Heart right ventricle (tissue), 16 donors: ENCODE data around the gene NXPH3. TPM values are rescaled to one million over a fixed set of nuclear protein-coding genes. Genes with fewer than 3 reads are reported as not detected.
A peak's percentile ranks its signal among the peaks of the same experiment; 100 is the strongest.

Experiments
- ATAC-seq, 8 donors: fragments of 200-7000 bp; cut with Tn5 transposase; one replicate each; pipeline ENCODE4 v1.9.1; 2020; ENCODE audit warnings: mild to moderate bottlenecking in 8 of 8, moderate library complexity in 8 of 8, moderate number of reproducible peaks in 1 of 8
- DNase-seq, 2 donors: peaks; one replicate each; pipeline ENCODE4 v3.0.0-alpha.2; 2020
- H3K27ac ChIP-seq, 10 donors: fragments of 200-600 bp; sonication (generic) in 2 of 10; one replicate each; pipeline versions ENCODE4 v1.5.0 to v1.8.0; 2020 to 2022; ENCODE audit warnings: mild to moderate bottlenecking in 3 of 10
- H3K27me3 ChIP-seq, 7 donors: fragments of 200-600 bp; one replicate each; pipeline ENCODE4 v1.8.0; 2021 to 2022; ENCODE audit warnings: mild to moderate bottlenecking in 2 of 7
- H3K36me3 ChIP-seq, 9 donors: fragments of 200-600 bp; sonication (generic) in 1 of 9; one replicate each; pipeline versions ENCODE4 v1.5.0 to v1.8.0; 2020 to 2022; ENCODE audit warnings: mild to moderate bottlenecking in 2 of 9
- H3K4me1 ChIP-seq, 9 donors: fragments of 200-600 bp; sonication (generic) in 1 of 9; one replicate each; pipeline versions ENCODE4 v1.5.0 to v1.8.0; 2020 to 2022; ENCODE audit warnings: mild to moderate bottlenecking in 4 of 9
- H3K4me3 ChIP-seq, 10 donors: fragments of 200-600 bp; sonication (generic) in 2 of 10; one replicate each; pipeline versions ENCODE4 v1.5.0 to v1.8.0; 2020 to 2022; ENCODE audit warnings: mild to moderate bottlenecking in 7 of 10, moderate library complexity in 2 of 10
- H3K9me3 ChIP-seq, 11 donors: fragments of 200-600 bp in 10 of 11; sonication (generic) in 2 of 11; one replicate each; pipeline versions ENCODE4 v1.5.0 to v1.8.0; 2013 to 2022; ENCODE audit warnings: mild to moderate bottlenecking in 2 of 11, control low read depth in 1 of 11, moderate library complexity in 1 of 11
- CTCF ChIP-seq, 9 donors: fragments of 200-600 bp; sonication (generic) in 2 of 9; IDR thresholded peaks; one replicate each; pipeline versions ENCODE4 v1.5.0 to v1.8.0; 2021 to 2022; ENCODE audit warnings: antibody characterized with exemption in 9 of 9, mild to moderate bottlenecking in 5 of 9, moderate library complexity in 1 of 9
- WGBS, 2 donors: extraction: QIAGEN DNeasy Blood & Tissue Kit; methylation state at CpG; one replicate each; pipeline ENCODE4 v1.1.7; 2013; ENCODE audit warnings: inconsistent platforms in 1 of 2; 5-methylcytosine and 5-hydroxymethylcytosine counted together
- intact Hi-C, 10 donors: fragments of 100-400 bp; cut with DNase I; formaldehyde crosslinking; loops; one replicate each; pipeline versions ENCODE4 v1.11.1 to v1.14.2; 2022
- polyA plus RNA-seq, 2 donors: library from polyadenylated mRNA; stranded (reverse); fragments of 200-250 nt; gene quantifications; one replicate each; pipeline ENCODE4 v1.2.3, GENCODE V29; 2013
- total RNA-seq, 10 donors: library from RNA; stranded (reverse); fragmentation: NEBNext Ultra II Directional in 3 of 10; extraction: Animal tissue kit (Norgen Biotek cat#: 25700) in 3 of 10; gene quantifications; one replicate each; pipeline versions ENCODE4 v1.2.1 to v1.2.4, GENCODE V29; 2021 to 2023
- donor health status: Arrhythmogenic right ventricular cardiomyopathy.
- donor health status: ischemic (EF 13 %, LVEDD 7.1; RV severe dilation, severe dysfunction).
- donor health status: healthy with polysubstance abuse.
- donor health status: DM: no; HTN: yes; CAD: no.
- donor health status: DM: no; HTN: no; CAD: no.
- donor health status: ischemic (EF 25% LVEDD 6.9; RV normal size, moderate dysfunction).
- donor health status: ischemic (EF 25% LVEDD 5.7; RV mildly dilated, moderate dysfunction).
- donor health status: healthy.
- donor health status: DM: yes; HTN: yes; CAD: no.
- donor health status: Ischemic cardiomyopathy.
- donor health status: ischemic (EF 35%, LVEDD 5.7; RV mildly dilated, moderate dysfunction).
- donor health status: nonischemic (EF 11% LVEDD 7.7; RV severe dilation, severe dysfunction).
- donor health status: DM: yes; HTN: yes; CAD: no.
- donor health status: PGD.
- donor health status: ischemic (EF 29% LVEDD 5.4; RV normal size, mild dysfunction).
- donor health status: nonischemic (EF 23%, LVEDD 6.1; RV moderate dilation, normal function).

Gene NXPH3
- total and polyA plus RNA-seq, 12 donors, result 2.2 to 5.9 (median 3.2) TPM

- H3K36me3 ChIP-seq, result peaks cover 0 to 73% (median 26%) of the 10 kb centered on the region in 9 donors
- ATAC-seq, result peak in 2 of 8 donors; percentile 40 to 49
- intact Hi-C loops, result loop anchor here in 1 of 10 donors (10.0 kb wide), 1 partner anchor 53 kb away; the partner anchor contains the start of gene SPOP
- H3K27ac ChIP-seq, result peak overlapping the region in 7 of 10 donors; percentile 10 to 49 (median 37)
- no peaks in the 10 kb centered on the region for H3K27me3 ChIP-seq
- H3K4me3 ChIP-seq, result no peak overlapping the region
- TF ChIP-seq CTCF (IDR thresholded peaks at IDR 0.05), result no peak
- H3K4me1 ChIP-seq, result peaks cover 0 to 67% (median 54%) of the 10 kb centered on the region in 9 donors
- no peaks in the 10 kb centered on the region for H3K9me3 ChIP-seq
- no peak for DNase-seq
Observed at GRCh38 chr17:49621420-49621819, 45.7 kb downstream of the NXPH3 start.

- 57 to 61% methylated on average over 2 of the region's 2 CpGs for WGBS, 2 donors
- ATAC-seq (no peak), DNase-seq (no peak)
- Histone ChIP-seq H3K36me3 (peaks cover 0 to 68% (median 26%) of the 10 kb centered on the region in 9 donors), H3K9me3 (no peaks in the 10 kb centered on the region), H3K27ac (peak overlapping the region in 6 of 10 donors; percentile 10 to 49 (median 39)), H3K4me1 (peaks cover under 1 to 67% (median 52%) of the 10 kb centered on the region in 9 donors), H3K27me3 (no peaks in the 10 kb centered on the region), H3K4me3 (no peak overlapping the region)
- intact Hi-C loops, result loop anchor here in 1 of 10 donors (10.0 kb wide), 1 partner anchor 53 kb away; the partner anchor contains the start of gene SPOP
- no peak for TF ChIP-seq CTCF (IDR thresholded peaks at IDR 0.05)
Observed at GRCh38 chr17:49621946-49622529, 46.4 kb downstream of the NXPH3 start.

GRCh38 chr17:49624896-49625295 is 49.2 kb downstream of the NXPH3 start:
- Histone ChIP-seq H3K9me3 (no peaks in the 10 kb centered on the region), H3K36me3 (peaks cover 0 to 39% (median 14%) of the 10 kb centered on the region in 9 donors), H3K27me3 (no peaks in the 10 kb centered on the region), H3K4me1 (peaks cover 5 to 82% (median 66%) of the 10 kb centered on the region in 9 donors), H3K27ac (no peak overlapping the region), H3K4me3 (no peak overlapping the region)
- no peak for DNase-seq
- intact Hi-C loops, result loop anchor here in 1 of 10 donors (10.0 kb wide), 1 partner anchor 50 kb away; the partner anchor contains the start of gene SPOP
- ATAC-seq, result peak in 1 of 8 donors; percentile 55
- WGBS, 2 donors, result 40 to 53% methylated on average over 3 of the region's 3 CpGs
- TF ChIP-seq CTCF (IDR thresholded peaks at IDR 0.05), result no peak

GRCh38 chr17:49629447-49629846 is 53.8 kb downstream of the NXPH3 start:
- Histone ChIP-seq H3K36me3 (peaks cover 0 to 9% (median 0%) of the 10 kb centered on the region in 9 donors), H3K4me1 (peaks cover 11 to 96% (median 75%) of the 10 kb centered on the region in 9 donors), H3K4me3 (no peak overlapping the region), H3K27ac (peak overlapping the region in 7 of 10 donors; percentile 0 to 65 (median 42)), H3K9me3 (no peaks in the 10 kb centered on the region), H3K27me3 (no peaks in the 10 kb centered on the region)
- intact Hi-C loops, result loop anchor here in 1 of 10 donors (10.0 kb wide), 1 partner anchor 45 kb away; the partner anchor contains the start of gene SPOP
- ATAC-seq (no peak), DNase-seq (no peak)
- no peak for TF ChIP-seq CTCF (IDR thresholded peaks at IDR 0.05)
